CD4-positive, alpha-beta T cell treated with Interleukin-17A for 1 hour (primary cell): ENCODE data around the gene GNB1L.
A peak's percentile ranks its signal among the peaks of the same experiment; 100 is the strongest.

Experiments
- DNase-seq: peaks from one replicate; pipeline ENCODE4 v3.0.0-alpha.2; 2020

The GNB1L gene

DNA sequence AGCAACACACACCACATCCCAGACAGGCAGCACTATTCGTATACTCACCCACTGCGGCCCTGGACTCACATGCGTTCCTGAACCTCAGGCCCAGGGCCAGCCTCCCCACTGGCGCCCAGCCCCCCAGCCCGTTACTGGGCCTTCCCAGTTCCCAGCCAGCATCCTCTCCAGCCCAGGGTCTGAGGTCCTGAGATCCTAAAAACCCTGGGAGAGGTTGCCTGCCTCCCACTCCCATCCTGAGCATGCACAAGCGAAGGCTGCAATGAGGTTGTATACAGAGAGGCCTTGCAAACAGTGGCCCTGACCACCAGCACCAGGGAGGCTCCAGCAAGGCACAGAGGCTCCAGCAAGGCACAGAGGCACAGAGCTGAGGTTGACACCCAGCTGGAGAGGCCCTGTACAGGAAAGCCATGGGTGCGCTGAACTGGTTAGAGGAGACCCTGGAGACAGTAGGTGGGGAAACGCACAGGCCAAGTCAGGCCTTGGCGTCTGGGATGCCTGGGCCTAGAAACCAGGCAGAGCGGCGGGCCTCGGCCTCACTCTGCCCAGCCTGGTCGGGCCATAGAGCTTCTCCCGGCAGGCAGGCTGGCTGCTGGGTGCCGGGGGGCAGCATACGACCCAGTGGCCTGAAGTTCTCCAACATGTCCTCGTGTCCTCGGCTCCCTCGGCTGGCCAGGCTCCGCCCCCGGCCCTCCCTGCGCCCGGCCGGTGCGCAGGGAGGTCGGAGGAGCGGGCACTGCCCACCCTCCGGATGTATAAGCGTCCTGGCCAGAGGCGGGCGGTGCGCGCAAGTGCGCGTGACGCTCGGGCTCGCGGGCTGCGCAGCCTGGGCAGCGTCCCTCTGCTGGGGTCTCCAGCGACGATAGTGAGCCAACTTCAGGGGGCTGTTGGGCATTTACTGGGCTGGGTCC lies 96.4 kb downstream of the GNB1L start:
- DNase-seq: no peak

DNA sequence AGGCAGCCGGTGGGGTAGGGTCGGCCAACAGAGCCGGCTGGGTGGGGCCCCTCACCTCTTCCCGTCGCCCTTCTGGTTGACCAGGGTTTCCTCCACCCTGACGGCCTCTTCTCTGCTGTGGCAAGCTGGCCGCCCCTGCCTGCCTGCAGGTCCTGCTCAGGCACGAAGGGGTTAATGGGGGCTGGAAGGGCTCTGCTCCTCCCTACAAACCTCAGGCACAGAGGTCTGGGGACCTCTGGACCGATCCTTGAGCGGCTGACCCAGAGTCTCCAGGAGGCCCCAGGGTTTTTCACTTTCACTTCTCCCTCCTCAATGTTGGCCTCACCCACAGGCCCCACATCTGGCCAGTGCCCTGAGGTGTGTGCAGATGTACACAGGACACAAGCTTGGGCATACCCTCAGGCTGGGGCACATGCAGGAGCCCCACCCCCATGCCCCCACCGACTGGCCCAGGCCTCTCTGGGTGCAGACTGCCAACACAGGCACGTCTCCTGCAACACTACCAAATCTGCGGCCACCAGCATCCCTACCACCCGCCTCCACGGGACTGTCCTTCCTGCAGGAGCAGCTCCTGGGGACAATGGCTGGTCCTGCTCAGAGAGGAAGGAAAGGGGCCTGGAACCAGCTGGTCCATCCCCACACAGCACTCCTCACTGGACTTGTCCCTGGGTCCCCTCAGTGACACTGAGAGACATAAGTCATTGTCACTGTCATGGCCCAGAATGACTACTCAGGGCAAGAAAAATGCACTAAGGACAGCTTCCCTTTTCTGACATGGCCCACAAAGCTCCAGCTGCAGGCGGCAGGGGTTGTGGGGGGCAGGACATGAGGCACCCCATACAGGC lies 97.3 kb downstream of the GNB1L start:
- no peak for DNase-seq

DNA sequence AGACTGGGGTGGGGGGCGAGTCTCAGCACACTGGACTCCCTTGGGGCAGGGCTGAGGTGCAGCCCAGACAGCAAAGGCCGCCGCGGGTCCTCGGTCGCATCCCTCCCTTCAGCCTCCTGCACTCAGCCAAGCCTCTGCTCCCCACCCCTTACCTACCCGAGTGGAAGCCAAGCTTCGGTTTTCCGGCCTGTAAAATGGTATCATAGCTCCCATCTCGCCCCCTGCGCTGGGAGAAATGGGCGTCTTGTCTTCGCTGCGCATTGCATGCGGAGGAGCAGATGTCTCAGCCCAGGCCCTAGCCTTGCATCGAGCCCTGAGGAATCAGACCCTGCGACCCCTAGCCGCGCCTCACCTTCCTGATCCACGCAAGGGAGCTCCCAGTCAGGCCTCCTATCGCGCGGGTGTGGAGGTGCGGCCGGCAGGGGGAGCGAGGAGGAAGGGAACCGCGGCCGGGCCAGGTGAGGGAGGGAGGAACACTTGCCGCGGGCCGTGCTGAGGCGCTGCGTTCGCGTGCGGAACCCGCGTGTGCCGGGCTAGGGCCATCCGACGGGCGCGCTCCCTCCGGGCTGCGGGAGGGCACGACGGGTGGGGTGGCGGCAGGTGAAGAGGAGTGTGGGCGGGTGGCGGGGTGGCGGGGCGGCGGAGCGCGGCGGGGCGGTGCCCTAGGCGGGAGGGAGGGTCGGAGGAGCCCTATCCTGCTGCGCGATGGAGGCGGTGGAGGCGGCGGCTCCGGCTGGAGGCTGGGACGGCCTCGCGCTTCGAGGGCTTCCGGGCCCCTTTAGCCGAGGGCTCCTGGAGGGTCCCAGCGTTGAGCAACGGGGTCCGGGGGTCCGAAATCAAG lies 98.2 kb downstream of the GNB1L start:
- DNase-seq: peak; percentile 73

DNA sequence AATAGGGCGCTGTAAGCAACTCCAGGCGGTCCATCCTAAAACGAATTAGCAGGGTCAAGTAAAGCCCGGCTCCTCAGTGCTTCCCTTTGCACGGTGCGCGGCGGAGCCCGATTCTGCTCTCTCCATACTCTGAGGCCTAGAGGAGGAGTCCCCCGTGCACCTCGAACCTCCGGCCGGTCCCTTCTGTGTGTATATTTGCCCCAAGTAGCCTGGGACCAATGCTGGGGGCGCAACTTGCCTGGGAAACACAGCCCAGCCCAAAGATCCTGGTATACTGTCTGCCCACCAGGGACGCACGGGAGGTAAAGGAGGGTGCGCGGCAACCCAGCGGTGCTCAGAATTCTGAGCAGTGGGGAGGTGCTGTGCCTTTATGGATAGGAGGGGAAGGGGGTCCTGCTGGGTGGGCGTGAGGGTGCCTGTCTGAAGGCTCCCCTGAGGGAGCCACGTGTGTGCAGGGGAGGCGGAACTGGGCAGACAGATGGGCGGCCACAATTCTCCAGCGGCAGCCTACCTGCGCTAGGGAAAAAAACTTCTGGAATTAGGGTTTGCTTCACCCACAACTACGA lies 98.9 kb downstream of the GNB1L start:
- no peak for DNase-seq

DNA sequence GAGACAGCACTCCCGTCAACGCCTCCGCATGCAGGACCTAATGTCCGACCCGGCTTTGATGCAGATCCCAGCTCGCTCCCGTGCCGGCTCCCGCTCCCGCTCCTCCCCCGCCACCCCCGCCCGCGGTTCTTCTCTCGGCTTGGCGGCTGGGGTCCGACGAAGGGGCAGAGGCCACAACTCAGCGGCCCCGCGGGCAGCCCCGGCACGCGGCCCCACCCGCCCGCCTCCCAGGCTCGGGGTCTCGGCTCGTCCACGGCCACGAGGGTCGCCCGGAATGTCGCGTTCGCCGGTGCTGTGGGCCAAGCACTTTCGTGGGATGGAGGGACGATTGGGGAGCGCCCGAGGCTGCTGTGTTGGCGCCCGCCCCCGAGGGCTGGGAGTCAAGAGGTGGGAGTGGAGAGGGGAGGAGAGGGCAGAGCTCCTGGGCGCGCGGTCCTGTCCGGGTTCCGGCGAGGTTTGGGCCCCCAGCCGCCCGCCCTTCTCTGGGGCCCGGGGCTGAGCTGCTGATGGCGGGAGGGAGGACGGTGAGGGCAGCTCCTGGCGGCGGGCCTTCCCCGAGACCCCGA lies 99.4 kb downstream of the GNB1L start:
- DNase-seq: no peak

DNA sequence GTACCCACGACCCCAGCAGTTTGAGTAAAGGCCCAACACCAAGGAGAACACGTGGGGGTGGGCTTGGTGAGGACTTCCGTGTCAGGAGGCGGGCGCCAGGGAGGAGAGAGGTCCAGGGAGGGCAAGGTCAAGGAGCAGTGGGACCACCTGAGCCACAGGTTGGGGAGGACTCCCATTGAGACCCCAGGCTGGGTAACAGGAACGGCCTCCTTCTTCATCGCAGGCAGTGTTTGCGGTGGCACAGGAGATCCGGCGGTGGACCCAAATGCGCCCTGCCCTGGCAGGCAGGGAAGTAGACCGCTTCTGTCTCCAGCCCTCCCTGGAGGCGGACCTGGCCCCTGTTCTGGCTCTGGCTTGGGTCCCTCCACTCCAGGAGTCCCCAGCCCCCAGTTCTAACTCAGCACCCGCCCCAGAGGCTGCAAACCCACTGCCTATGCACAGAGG lies 100.0 kb downstream of the GNB1L start:
- no peak for DNase-seq

DNA sequence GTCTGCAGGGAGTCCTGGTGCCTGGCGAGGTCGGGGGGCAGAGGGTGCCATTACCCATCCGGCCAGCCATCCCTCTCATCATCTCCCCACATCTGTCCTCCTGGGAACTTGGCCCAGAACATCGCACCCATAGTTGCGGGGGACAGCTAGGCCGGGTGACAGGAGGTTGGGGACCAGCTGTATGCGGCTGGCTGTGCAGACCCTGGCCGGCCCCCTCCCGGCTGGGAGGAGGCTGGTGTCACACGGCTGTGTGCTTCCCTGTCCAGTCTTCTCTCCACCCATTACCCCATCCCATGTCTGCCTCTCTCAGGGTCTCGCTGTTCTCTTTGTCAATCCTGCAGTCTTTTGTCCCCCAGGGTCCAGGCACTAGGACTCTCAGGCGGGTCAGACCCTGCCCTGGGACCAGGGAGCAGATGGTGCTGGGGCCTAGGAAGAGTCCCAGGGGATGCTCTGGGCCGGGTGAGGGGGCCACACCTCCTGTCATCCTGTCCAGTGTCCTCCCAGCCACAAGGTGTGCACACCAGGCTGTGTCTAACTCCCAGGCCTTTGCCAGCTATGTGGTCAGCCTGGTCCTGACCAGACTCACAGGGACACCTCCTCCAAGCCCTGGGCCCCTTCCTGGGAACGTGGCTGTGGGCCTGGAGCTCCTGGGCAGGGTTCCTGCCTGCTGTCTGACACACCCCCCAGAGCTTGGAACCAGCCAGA lies 100.5 kb downstream of the GNB1L start:
- DNase-seq: no peak

DNA sequence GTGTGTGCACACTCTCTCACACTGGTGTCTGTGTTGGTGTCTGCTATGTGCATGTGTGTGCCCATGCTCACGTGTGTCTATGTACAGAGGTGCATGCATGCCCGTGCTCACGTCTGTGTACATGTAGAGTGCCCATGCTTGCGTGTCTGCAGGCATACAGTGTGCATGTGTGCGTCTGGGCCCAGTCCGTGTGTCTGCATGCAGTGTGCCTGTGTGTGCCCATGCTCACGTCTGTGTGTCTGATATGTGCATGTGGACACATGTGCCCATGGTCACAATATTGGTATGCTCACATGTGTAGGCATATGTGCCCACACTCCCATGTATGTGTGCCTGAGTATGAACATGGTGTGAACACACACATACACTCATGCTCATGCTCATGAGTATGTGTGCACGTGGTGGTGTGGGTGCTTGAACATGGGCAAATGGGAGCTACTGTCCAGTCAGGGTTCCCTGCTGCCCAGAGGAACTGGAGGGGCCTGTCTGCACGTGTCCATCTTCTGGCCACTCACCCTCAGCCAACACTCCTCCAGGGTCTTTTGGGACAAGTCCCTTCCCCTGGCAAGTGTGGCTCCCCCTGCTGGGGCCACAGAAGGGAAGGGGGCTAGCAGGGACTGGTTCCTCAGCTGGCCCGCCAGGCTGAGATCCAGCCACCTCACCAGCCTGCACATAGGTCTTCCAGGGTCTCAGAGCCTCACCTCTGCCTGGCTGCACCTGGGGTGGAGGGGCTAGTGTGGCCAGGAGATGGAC lies 101.4 kb downstream of the GNB1L start:
- no peak for DNase-seq

DNA sequence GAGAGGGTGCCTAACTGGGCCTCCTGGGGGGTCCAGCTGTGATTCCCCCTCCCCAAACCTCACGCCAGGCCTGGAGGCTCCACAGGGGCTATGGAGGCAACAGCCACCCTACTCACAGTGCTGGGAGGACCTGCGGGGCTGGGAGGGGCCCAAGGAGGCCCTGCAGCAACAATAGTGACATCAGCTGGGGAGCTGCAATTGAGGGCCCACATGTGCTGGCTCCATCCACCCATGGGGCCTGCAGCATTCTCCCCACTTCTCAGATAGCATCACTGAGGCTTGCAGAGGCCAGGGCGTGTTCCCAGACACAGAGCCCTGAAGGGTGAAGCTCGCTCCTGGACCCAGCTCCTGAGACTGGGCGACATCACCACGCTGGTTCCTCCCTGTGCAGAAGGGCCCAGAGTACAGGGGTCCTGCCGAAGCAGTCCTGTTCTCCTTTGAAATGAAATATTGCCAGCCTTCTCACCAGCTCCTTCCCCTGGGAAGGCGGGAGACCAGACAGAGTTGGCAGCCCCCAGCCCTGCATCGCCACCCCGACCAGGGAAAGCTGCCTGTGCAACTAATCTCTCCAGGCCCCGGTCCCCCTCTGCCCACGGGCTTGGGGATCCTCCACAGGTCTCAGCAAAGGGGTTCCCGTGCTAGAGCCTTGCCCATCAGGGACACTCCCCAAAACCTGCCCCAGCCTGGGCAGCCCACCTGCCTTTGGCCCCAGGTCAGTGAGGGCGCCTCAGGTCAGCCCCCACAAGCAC lies 103.0 kb downstream of the GNB1L start:
- DNase-seq: no peak

DNA sequence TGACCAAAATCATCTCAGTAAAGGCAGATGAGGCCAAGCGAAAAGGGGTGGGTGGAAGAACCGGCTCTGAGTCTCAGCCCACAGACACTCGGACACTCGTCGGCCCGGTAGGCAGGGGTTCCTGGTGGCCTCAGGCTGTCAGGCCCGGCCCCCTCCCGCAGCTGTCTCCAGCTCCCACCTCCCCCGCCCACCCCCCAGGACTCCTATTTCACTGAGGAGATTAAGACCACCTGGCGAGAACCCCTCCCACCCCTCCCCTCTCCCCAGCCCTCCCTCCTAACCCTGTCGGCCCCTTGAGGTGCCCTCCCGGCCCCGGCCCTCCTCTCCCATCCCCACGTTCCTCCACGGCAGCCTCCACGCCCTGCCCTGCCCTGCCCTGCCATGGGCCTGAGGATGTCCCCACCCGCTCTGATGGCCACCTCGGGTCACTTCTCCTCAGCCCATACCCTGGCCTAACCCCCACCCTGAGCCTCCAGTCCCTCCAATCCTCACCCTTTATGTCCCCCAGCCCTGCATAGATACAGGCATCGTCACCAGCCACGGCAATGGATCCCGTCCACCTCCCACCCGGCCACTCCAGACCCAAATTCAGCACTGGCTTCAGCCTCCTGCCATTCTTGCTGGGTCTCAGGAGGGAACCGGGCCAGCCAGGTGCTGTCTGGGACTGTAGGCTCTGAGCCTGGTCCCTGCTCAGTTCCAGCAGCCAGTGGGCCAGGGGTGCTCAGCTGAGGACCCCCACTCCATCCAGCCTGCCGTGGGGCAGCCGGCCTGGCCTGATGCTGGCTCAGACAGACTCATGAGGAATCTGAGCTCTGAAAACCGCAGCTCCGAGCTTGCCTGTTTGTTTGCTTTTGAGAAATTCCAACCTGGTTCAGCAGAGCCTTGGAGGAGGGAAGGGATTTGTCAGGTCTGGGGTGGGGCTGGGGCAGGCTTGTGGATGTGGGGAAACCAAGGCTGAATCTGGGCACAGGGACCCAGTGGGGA lies 103.9 kb downstream of the GNB1L start:
- DNase-seq: no peak

DNA sequence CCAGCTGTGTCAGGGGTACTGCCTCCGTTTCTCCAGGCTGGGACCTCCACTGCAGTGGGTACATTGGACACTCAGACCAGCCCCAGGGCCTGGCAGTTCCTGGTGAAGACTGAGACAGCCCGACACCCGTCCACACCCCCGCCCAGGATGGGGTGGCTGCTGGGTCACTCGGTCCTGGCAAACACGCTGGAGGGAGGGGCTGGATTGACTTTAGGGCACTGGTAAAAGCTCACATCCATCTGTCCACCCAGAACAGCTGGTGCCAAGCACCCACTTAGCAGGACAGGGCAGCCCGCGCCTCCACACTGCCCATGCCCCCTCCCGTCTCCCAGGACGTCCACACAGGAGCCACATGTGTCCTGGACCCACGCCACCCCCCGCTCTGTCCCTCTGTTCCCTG lies 104.8 kb downstream of the GNB1L start:
- no peak for DNase-seq

DNA sequence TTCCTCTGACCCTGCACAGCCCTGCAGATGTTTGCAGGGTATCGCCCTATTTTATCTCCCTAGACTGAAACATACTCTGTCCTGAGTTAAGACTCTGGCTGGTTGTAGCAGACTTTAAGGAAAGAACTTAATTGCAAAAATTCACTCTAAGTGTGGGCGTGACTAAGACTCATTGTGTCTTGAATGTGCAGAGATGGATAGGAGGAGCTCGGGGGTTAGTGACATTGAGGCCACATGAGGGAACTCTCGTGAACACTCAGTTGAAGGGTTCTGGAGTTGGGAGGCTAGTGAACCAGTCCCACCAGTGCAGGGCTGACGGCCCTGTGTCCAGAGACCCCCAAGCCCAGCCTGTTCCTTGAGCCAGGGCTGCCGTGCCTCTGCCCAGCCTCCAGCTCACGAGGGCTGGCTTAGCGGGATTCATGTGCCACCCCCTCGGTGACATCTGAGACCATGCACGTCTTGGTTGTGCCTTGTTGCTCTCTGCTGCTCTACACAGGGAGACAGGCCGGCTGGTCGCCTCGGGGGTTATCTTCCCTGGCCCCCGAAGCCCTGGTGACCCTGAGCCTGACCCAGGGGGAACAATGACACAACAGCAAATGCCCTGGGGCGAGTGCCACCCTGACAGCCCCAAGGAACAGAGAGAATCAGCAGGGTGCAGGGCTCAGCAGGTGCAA lies 105.5 kb downstream of the GNB1L start:
- DNase-seq: no peak

DNA sequence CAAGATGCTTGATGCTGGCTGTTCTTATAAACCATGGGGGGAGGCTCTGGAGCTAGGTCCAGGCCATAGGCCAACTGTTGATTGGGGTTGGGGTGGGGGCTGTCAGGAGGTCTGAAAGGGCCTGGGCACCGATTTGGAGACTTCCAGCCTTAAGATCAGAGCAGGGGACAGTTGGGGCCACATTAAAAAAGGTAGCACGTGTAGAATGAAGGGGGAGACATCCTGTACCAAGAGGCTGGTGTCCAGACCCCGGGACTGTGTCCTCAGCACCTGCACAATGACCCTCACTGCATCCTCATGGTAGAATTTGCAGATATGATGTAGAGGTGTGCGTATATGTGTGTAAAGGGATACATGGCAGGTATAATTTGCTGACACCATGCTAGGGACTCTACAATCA lies 106.5 kb downstream of the GNB1L start:
- DNase-seq: no peak

DNA sequence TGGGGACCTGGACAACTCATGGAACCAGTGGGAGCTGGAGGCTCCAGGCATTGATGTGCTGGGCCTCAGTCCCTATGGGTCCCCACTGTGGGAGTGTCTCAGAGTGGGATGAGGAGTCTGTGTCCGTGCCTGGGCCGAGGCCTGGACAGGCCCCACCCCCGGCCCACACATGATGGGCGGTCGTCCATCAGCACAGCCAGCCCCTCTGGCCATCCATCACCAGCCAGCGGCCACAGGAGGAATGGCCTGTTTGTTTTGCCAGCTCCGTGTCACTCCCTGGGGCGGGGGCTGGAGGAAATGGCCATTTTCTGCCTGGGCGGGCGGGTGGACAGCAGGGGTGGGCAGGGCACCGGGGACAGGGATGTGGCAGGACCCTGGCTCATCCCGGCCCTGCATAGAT lies 107.1 kb downstream of the GNB1L start:
- DNase-seq: no peak

DNA sequence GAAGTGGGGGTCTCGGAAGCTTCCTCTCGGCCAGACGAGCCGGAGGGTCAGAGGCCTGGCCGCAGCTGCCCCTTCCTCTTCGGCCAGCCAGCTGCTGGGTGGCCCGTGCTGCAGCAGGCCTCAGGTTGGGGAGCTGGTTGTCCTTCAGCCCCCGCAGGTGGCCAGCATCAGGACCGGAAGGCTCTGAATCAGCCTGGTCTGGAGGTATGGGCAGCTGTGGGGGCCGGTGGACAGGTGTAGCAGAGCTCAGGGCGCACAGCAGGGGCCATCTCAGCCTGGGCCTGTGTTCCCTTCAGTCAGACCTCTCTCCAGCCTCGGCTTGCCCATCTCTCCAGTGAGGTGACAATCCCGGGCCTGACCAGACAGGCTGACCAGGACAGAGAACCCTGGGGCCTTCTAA lies 107.9 kb downstream of the GNB1L start:
- DNase-seq: no peak

DNA sequence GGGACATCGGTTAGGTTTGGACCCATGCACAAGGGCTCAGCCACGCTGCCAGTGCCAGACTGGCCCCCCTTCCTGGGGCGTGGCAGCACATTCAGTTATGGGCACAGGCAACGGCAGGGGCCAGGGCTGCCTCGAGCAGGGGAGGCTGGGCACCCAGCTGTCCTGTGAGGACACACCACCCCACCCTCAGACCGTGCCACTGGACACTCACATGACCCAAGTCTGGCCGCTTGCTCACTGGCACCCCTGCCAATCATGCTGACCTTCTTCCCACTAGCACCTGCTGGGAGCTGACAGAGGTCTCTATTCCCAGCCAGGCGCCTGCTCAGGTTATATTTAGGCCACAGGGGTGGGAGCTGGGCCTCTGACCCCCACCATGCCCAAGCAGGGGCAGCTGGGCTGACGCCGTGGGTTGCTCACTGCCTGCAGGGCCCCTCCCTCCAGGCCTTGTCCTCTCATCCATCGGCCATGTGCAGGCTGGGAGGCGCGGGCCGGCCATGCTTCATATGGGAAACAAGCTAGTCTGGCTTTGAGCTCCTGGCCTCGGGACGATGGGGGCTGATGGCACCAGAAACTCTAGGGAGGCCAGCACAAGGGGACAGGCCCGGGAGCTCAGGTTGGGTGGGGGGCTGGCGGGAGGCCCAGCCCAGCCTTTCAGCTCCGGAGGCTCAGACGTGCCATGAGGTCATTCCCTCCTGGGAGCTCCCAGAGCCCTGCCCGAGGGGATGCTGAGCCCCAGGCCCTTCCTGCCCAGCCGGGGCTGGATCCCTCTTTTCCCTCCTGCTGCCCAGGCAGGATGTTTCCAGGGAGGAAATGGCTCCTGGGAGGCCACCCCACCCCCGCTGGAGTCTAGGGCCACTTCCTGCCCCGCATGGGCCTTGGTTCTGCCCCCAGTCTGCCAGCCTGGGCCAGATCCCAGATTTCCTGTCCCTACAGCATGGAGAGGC lies 109.2 kb downstream of the GNB1L start:
- DNase-seq: no peak
